ENCODE measurements around the gene COG5. TPM values are rescaled to one million over a fixed set of nuclear protein-coding genes. Genes with fewer than 3 reads are reported as not detected.

The COG5 gene
- total and polyA plus RNA-seq, 2 of the 4 experiments (the other 2 are of a cell fraction): 18.5 to 27.4 TPM

DNA sequence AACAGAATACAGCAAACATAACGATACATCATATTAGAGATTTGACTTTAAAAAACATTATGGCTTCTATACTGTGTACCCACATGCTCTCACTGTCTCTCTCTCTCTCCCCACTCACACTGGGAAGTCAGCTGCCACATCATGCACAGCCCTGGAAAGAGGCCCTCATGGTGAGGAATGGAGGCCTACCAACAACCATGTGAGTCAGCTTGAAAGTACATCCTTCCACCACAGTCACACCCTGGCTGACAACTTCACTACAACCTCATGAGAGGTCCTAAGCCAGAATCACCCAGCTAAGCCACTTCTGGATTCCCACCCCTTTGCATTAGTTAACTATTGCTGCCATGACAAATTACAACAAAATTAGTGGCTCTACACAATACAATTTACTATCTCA is 117.2 kb downstream of the COG5 start:
- no CpG with 5 or more reads among the region's 1 CpG for WGBS, 2 experiments (ENCODE audit: extremely low coverage in 2 of 2, insufficient read length in 1 of 2)
- H2AK5ac ChIP-seq (ENCODE audit: low read depth, low read length): 0 out of 2 replicates have a peak overlapping the region, but pooled peaks have one; percentile 11
- no peak overlapping the region for H3K18ac ChIP-seq (ENCODE audit: low read depth, low read length)
- H3K23ac ChIP-seq (ENCODE audit: low read depth, low read length): no peak overlapping the region; the same call in 1 of the 2 replicates
- ChIA-PET CTCF (no interaction called here), POLR2A (ENCODE audit: unreplicated experiment) (no interaction called here)
- no peaks in the 10 kb centered on the region; the same call in 1 of the 2 replicates for H3K9me3 ChIP-seq (ENCODE audit: control insufficient read depth, insufficient read depth, low read length)
- no peak overlapping the region for H2AK9ac ChIP-seq (replicated peaks; ENCODE audit: low read depth, low read length, poor library complexity)
- H4K91ac ChIP-seq (ENCODE audit: insufficient read depth, low read depth, low read length): no peak overlapping the region
- H3K27me3 ChIP-seq (ENCODE audit: control insufficient read depth, insufficient read depth, low read length): no peaks in the 10 kb centered on the region
- no peak overlapping the region for H2BK5ac ChIP-seq (ENCODE audit: low read depth, low read length, poor library complexity, severe bottlenecking)
- no peaks in the 10 kb centered on the region for H4K20me1 ChIP-seq (ENCODE audit: insufficient read depth, low read length)
- H3K9me1 ChIP-seq (ENCODE audit: insufficient read depth, low read length): no peaks in the 10 kb centered on the region
- no peak overlapping the region for H2AFZ ChIP-seq (replicated peaks; ENCODE audit: low read length, poor library complexity)
- H4K5ac ChIP-seq (ENCODE audit: low read depth, low read length): no peak overlapping the region
- H3K56ac ChIP-seq (ENCODE audit: extremely low read depth, insufficient read depth, low read length): no peak overlapping the region
- no peak overlapping the region for H2BK20ac ChIP-seq (ENCODE audit: low read depth, low read length)
- H3K4ac ChIP-seq (ENCODE audit: low read depth, low read length): no peak overlapping the region
- H3K79me1 ChIP-seq (ENCODE audit: low read depth in 1 of 2, low read length in 2 of 2): peaks cover 9 to 11% of the 10 kb centered on the region in 2 experiments; a peak in 1 of 4 replicates
- intact Hi-C loops (cut with micrococcal nuclease): no loop called here
- H2BK15ac ChIP-seq (ENCODE audit: low read depth, low read length): no peak overlapping the region
- ATAC-seq (ENCODE audit: low read depth): peak; percentile 49; the same call in 1 of the 2 replicates
- H3K14ac ChIP-seq (replicated peaks; ENCODE audit: low read depth, low read length): no peak overlapping the region
- dilution Hi-C loops (cut with HindIII; ENCODE audit: low sequenced_read_pairs, unreplicated experiment): no loop called here
- no peak overlapping the region for H3K4me2 ChIP-seq (ENCODE audit: low read depth, low read length)
- BruUV-seq (replicated peaks): no TSS peak
- H3K4me3 ChIP-seq (ENCODE audit: insufficient read depth, low read depth, low read length): no peak overlapping the region
- H3K36me3 ChIP-seq (ENCODE audit: control insufficient read depth, insufficient read depth, low read length): no peaks in the 10 kb centered on the region
- no peak overlapping the region for H4K8ac ChIP-seq (ENCODE audit: low read depth in 2 of 2, low read length in 2 of 2)
- DNase-seq: peak; percentile 79
- in situ Hi-C loops (cut with MboI; ENCODE audit: low sequenced_read_pairs): no loop called here
- H3K9ac ChIP-seq (ENCODE audit: low read depth, low read length): no peak overlapping the region
- H3K27ac ChIP-seq (ENCODE audit: insufficient read depth, low read length): no peak overlapping the region
- H3K4me1 ChIP-seq (ENCODE audit: control insufficient read depth, insufficient read depth, low read length): no peaks in the 10 kb centered on the region
- no peak; the same call in 1 of the 2 replicates for TF ChIP-seq USF2 (IDR thresholded peaks at IDR 0.05; ENCODE audit: low read depth, low read length)
- no peak for TF ChIP-seq FOS (IDR thresholded peaks at IDR 0.05; ENCODE audit: low read depth, low read length)
- TF ChIP-seq POLR2A (IDR thresholded peaks at IDR 0.05; ENCODE audit: low read depth, low read length): no peak
- TF ChIP-seq RFX5 (IDR thresholded peaks at IDR 0.05; ENCODE audit: low read depth, low read length): no peak
- no peak for TF ChIP-seq RCOR1 (IDR thresholded peaks at IDR 0.05; ENCODE audit: insufficient replicate concordance, low read length)
- TF ChIP-seq CEBPB (IDR thresholded peaks at IDR 0.05; ENCODE audit: low read depth, low read length): no peak
- no peak overlapping the region for H2BK120ac ChIP-seq (ENCODE audit: low read depth, low read length)

Measured in IMR-90 (cell line).